IPS-15b (cell line): ENCODE data around the gene LAMC1.

Experiments
- H3K27me3 ChIP-seq: one replicate; pipeline ENCODE4 v1.6.1; 2013; ENCODE audit warnings: low read length; ENCODE audit not compliant: control insufficient read depth, insufficient read depth
- H3K36me3 ChIP-seq: one replicate; pipeline ENCODE4 v1.6.1; 2013; ENCODE audit warnings: low read length; ENCODE audit not compliant: control insufficient read depth, insufficient read depth
- H3K4me1 ChIP-seq: one replicate; pipeline ENCODE4 v1.6.1; 2013; ENCODE audit warnings: mild to moderate bottlenecking, low read length; ENCODE audit not compliant: control insufficient read depth, insufficient read depth
- H3K4me3 ChIP-seq: one replicate; pipeline ENCODE4 v1.5.1; 2013; ENCODE audit warnings: low read depth, low read length
- H3K9ac ChIP-seq: one replicate; pipeline ENCODE4 v1.6.1; 2013; ENCODE audit warnings: low read depth, mild to moderate bottlenecking, low read length
- H3K9me3 ChIP-seq: one replicate; pipeline ENCODE4 v1.6.1; 2013; ENCODE audit warnings: mild to moderate bottlenecking, low read length; ENCODE audit not compliant: control insufficient read depth, insufficient read depth

LAMC1 gene

DNA sequence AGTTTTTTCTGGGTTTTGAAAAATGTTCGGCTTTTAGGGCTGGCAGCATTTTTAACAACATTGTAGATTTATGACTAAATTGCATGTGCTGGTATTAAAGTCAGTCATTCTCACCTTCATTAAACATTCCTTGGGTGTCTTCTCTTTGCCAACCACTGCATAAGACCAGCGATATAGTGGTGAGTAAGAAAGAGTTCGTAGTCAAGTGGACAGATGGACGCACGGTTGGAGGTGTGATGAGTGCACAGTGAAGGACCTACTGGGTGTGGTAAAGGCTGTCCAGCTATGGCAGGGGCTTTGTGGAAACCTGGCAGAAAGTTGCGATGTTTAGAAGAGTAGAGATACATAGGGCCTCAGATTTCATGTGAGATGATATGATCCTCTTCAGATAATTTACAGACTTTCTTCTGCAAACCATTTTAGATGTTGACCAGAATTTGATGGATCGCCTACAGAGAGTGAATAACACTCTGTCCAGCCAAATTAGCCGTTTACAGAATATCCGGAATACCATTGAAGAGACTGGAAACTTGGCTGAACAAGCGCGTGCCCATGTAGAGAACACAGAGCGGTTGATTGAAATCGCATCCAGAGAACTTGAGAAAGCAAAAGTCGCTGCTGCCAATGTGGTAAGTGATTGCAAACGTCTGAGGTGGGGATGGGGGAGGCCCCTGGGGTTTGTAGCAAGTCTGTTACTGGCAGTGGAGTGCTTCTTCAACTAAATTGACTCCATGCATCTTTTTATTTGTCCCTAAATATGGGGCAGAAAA, 106.9 kb downstream of the LAMC1 start:
- Histone ChIP-seq H3K9ac (no peak overlapping the region), H3K4me1 (no peaks in the 10 kb centered on the region), H3K9me3 (no peaks in the 10 kb centered on the region), H3K27me3 (no peaks in the 10 kb centered on the region), H3K4me3 (no peak overlapping the region), H3K36me3 (peaks cover 48% of the 10 kb centered on the region)

DNA sequence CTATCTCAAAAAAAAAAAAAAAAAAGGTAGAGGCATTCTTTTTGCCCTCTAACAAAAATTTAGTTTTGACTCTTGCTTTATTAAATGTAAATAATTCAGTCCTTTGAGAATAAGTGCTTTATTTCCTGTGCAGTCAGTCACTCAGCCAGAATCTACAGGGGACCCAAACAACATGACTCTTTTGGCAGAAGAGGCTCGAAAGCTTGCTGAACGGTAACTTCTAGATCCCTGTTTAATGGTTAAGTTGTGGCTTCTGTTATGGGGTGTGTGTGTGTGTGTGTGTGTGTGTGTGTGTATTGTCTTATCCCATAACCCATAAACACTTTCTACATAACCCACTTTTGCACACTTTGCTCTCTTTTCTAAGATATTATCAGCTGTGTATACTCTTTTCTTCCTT, 107.9 kb downstream of the LAMC1 start:
- Histone ChIP-seq H3K9me3 (no peaks in the 10 kb centered on the region), H3K4me1 (no peaks in the 10 kb centered on the region), H3K36me3 (peaks cover 38% of the 10 kb centered on the region), H3K4me3 (no peak overlapping the region), H3K9ac (no peak overlapping the region), H3K27me3 (no peaks in the 10 kb centered on the region)

DNA sequence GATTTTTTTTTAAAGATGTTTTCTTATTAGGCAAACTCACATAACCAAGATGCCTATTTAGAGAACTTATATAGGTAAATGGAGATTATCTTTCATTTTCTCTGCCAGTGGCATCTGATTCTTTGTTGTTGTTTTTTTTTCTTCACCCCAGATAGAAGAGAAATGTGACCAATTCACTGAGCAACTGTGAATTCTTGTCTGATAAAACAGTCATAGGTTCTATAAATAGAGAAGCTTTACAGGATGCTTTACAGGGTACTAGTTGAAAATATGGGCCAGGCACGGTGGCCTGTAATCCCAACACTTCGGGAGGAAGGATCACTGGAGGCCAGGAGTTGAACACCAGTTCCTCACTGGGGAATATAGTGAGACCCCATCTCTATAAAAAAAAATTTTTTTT, 112.1 kb downstream of the LAMC1 start:
- H3K4me1 ChIP-seq = no peaks in the 10 kb centered on the region
- H3K4me3 ChIP-seq = no peak overlapping the region
- peaks cover 22% of the 10 kb centered on the region for H3K36me3 ChIP-seq

DNA sequence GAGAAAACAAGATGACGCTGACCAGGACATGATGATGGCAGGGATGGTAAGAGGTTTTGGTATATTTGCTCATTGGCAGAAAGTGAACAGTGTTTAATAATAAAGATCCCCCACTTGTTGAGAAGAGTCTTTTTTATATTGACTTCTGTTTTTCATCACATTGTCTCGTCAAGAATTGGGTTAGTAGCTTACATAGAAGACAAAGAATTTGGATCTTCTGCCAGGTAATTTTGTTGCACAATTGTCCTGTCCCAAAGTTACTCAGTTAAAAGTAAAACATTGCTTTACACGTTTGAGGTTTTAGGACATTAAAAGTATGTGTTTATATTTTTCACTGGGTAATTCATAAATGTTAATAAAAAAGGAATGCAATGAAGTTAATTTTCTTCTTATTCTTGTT, 114.6 kb downstream of the LAMC1 start:
- Histone ChIP-seq H3K9me3 (no peaks in the 10 kb centered on the region), H3K4me1 (no peaks in the 10 kb centered on the region), H3K4me3 (no peak overlapping the region), H3K9ac (no peak overlapping the region), H3K36me3 (peaks cover 24% of the 10 kb centered on the region), H3K27me3 (no peaks in the 10 kb centered on the region)

More for the DNA sequence above, 112.1 kb downstream of the LAMC1 start:
- no peaks in the 10 kb centered on the region for H3K9me3 ChIP-seq
- no peak overlapping the region for H3K9ac ChIP-seq
- H3K27me3 ChIP-seq = no peaks in the 10 kb centered on the region

DNA sequence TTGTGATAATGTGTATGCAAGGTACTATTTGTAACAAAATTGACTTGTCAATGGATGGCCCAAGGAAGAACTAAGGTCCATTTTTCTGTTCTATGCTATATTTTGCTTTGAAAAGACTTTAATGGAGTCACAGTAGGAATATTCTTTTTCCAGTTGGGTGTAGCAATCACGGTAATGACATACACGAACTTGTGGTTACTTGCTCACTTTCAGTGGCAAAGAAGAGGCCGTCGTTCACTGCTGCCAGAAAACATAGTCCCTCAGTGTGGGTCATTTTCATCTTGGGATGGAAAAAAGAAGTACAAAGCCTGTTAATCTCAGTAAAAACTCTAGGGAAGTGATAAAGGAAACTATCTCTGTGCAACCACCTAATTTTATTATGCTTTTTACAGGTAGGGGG, 115.1 kb downstream of the LAMC1 start:
- H3K4me3 ChIP-seq = no peak overlapping the region
- no peak overlapping the region for H3K9ac ChIP-seq
- no peaks in the 10 kb centered on the region for H3K27me3 ChIP-seq
- H3K9me3 ChIP-seq = no peaks in the 10 kb centered on the region
- no peaks in the 10 kb centered on the region for H3K4me1 ChIP-seq
- H3K36me3 ChIP-seq = peaks cover 23% of the 10 kb centered on the region

DNA sequence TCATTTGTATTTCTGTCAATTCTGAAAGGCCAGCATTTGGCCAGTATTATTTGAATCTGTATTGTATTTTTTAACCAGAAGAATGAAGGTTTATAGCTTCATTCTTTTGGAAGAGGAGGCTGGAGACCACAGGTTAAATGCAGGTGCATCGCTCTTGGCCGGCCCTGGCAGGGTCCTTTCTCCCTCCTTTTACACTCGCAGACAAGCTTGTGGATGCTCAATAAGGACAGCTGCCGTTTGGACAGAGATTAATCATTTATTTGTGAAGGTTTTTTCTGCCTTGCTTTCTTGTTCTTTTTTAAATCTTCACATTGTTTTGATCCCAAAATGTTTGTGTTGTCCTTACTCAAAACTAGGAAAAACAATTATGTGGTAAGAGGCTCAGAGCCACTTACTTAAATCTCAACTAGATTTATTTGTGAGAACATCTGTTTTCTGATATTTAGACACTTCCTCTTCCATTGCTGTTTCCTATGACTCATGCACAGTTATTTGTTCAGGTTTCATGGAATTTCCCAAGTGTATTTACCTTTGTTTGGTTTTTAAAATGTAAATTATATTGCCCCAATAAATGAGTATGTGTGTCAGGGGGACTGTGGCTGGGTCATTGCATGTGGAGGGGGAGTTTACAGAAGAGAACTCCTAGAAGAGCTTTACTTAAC, 116.2 kb downstream of the LAMC1 start:
- peaks cover 20% of the 10 kb centered on the region for H3K36me3 ChIP-seq
- H3K9ac ChIP-seq = no peak overlapping the region

DNA sequence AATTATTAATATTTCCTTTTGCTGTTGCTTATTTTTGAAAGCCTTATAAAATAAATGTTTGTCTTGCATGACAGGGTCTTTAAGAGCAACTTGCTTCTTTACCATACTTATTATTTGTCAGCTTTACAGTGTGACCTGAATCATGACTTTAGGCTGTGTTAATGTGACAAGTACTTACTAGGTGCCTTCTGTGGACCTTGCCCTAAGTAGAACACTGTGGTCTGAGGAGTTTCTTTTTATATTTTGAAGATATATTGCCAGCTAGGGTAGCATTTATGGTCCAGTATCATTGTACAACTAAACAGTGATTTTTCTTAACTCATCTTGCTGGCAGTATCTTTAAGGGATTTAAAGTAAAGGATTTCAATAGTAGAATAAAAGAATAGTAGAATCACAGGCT, 117.4 kb downstream of the LAMC1 start:
- Histone ChIP-seq H3K9me3 (no peaks in the 10 kb centered on the region), H3K4me3 (no peak overlapping the region), H3K9ac (no peak overlapping the region), H3K36me3 (peaks cover 14% of the 10 kb centered on the region), H3K27me3 (no peaks in the 10 kb centered on the region), H3K4me1 (no peaks in the 10 kb centered on the region)

More for the DNA sequence above, 116.2 kb downstream of the LAMC1 start:
- Histone ChIP-seq H3K9me3 (no peaks in the 10 kb centered on the region), H3K4me1 (no peaks in the 10 kb centered on the region), H3K27me3 (no peaks in the 10 kb centered on the region), H3K4me3 (no peak overlapping the region)

DNA sequence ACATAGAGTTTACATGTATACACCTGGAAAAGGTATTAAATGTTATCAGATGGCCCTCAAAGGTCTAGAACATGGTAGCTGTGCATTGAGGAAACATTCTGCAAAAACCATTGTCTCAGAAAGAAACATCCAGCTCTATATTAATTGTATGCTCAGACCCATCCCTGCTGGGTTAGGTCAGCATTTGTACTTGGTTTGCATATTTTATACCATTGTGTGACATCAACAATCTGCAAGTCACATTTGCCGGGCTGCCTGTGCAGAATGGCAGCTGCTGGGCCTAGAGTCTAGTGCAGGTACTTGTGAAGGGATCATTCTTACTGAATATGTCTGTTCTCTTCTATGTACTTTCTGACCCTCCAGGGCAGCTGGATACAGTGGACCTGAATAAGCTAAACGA, 119.0 kb downstream of the LAMC1 start:
- Histone ChIP-seq H3K9me3 (no peaks in the 10 kb centered on the region), H3K36me3 (peaks cover 14% of the 10 kb centered on the region), H3K27me3 (no peaks in the 10 kb centered on the region), H3K9ac (no peak overlapping the region), H3K4me3 (no peak overlapping the region), H3K4me1 (no peaks in the 10 kb centered on the region)

DNA sequence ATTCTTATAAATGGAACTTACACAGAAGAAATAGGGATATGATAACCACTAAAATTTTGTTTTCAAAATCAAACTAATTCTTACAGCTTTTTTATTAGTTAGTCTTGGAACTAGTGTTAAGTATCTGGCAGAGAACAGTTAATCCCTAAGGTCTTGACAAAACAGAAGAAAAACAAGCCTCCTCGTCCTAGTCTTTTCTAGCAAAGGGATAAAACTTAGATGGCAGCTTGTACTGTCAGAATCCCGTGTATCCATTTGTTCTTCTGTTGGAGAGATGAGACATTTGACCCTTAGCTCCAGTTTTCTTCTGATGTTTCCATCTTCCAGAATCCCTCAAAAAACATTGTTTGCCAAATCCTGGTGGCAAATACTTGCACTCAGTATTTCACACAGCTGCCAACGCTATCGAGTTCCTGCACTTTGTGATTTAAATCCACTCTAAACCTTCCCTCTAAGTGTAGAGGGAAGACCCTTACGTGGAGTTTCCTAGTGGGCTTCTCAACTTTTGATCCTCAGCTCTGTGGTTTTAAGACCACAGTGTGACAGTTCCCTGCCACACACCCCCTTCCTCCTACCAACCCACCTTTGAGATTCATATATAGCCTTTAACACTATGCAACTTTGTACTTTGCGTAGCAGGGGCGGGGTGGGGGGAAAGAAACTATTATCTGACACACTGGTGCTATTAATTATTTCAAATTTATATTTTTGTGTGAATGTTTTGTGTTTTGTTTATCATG, 120.5 kb downstream of the LAMC1 start:
- Histone ChIP-seq H3K27me3 (no peaks in the 10 kb centered on the region), H3K4me3 (no peak overlapping the region), H3K36me3 (peaks cover 14% of the 10 kb centered on the region), H3K9me3 (no peaks in the 10 kb centered on the region), H3K4me1 (no peaks in the 10 kb centered on the region), H3K9ac (no peak overlapping the region)

DNA sequence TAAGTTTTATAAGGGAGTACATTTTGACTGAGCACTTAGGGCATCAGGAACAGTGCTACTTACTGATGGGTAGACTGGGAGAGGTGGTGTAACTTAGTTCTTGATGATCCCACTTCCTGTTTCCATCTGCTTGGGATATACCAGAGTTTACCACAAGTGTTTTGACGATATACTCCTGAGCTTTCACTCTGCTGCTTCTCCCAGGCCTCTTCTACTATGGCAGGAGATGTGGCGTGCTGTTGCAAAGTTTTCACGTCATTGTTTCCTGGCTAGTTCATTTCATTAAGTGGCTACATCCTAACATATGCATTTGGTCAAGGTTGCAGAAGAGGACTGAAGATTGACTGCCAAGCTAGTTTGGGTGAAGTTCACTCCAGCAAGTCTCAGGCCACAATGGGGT, 121.5 kb downstream of the LAMC1 start:
- H3K27me3 ChIP-seq = no peaks in the 10 kb centered on the region
- H3K4me1 ChIP-seq = no peaks in the 10 kb centered on the region
- peaks cover 14% of the 10 kb centered on the region for H3K36me3 ChIP-seq
- no peaks in the 10 kb centered on the region for H3K9me3 ChIP-seq
- no peak overlapping the region for H3K4me3 ChIP-seq
- no peak overlapping the region for H3K9ac ChIP-seq

DNA sequence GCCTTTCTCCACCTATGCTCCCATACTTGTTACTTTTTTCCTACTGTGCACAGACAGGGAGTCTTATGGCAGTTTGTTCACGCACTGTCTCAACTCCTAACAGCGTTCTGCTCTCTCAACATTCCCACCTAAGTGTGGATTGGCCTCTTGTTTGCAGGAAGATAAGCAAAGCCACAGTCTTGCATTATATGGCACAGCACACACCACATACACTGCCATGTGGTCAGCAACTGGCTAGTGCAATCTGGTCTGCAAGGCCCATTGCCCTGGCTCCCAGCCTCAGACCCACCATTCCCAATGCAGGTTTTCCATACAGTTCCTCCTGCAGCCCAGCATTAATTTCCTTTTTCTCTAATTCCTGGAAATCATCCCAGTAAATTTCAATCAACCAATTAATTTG, 124.5 kb downstream of the LAMC1 start:
- Histone ChIP-seq H3K27me3 (no peaks in the 10 kb centered on the region), H3K9me3 (no peaks in the 10 kb centered on the region), H3K4me3 (no peak overlapping the region), H3K36me3 (peaks cover 4% of the 10 kb centered on the region), H3K9ac (no peak overlapping the region), H3K4me1 (no peaks in the 10 kb centered on the region)

DNA sequence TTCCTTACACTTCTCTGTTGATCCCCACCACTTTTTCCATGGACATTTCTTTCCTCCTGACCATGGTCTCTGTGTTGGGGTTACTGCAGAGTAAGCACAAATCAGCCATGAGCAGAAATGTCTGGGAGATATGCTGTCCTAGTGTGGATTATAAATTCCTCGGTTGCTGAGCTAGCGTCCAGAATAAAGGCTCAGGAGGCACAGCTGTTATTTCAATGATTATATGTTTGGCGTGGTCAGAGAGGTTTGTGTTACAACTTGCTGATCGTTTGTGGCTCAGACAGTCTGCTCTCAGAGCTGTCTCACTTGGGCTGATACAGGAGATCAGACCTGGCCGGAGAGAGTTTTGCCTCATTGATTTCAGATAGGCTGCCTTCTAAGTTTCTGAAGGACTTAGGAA, 125.4 kb downstream of the LAMC1 start:
- H3K9ac ChIP-seq = no peak overlapping the region
- no peaks in the 10 kb centered on the region for H3K9me3 ChIP-seq
- no peak overlapping the region for H3K4me3 ChIP-seq
- H3K36me3 ChIP-seq = no peaks in the 10 kb centered on the region
- no peaks in the 10 kb centered on the region for H3K4me1 ChIP-seq
- H3K27me3 ChIP-seq = no peaks in the 10 kb centered on the region
